Mesothelial cell of epicardium (in vitro differentiated cells): ENCODE results near the gene ADGRD1. TPM values are rescaled to one million over a fixed set of nuclear protein-coding genes. Genes with fewer than 3 reads are reported as not detected.
"Not testable (repeated sequence)": the region's sequence is repeated elsewhere in the genome, so short reads cannot be mapped to it uniquely, and the experiment has no call there.

Experiments used
- DNase-seq, 2 experiments: peaks; one replicate each; pipeline ENCODE4 v3.0.0; 2021; ENCODE audit warnings: low spot score in 2 of 2; ENCODE audit not compliant: unreplicated experiment in 2 of 2
- H3K27ac Mint-ChIP-seq: 2 replicates; pipeline ENCODE4 v1.8.0; 2021; ENCODE audit warnings: mixed read lengths
- H3K27me3 Mint-ChIP-seq: 2 replicates; pipeline ENCODE4 v1.8.0; 2021; ENCODE audit warnings: low read depth, mixed read lengths
- H3K36me3 Mint-ChIP-seq: 2 replicates; pipeline ENCODE4 v1.8.0; 2021; ENCODE audit warnings: mixed read lengths
- H3K4me1 Mint-ChIP-seq: 2 replicates; pipeline ENCODE4 v1.8.0; 2021; ENCODE audit warnings: mixed read lengths
- H3K4me3 Mint-ChIP-seq: 2 replicates; pipeline ENCODE4 v1.8.0; 2021; ENCODE audit warnings: mild to moderate bottlenecking, moderate library complexity, mixed read lengths
- H3K9me3 Mint-ChIP-seq: 2 replicates; pipeline ENCODE4 v1.8.0; 2021; ENCODE audit warnings: mixed read lengths
- total RNA-seq: library from RNA; stranded (reverse); gene quantifications from 3 replicates; pipeline ENCODE4 v1.2.1, GENCODE V29; 2021
- TF ChIP-seq, protein P1 (sequence below): fragments of 200-600 bp; sonication (generic); IDR thresholded peaks from one replicate; pipeline ENCODE4 v1.5.0; 2021; ENCODE audit warnings: antibody characterized with exemption; ENCODE audit not compliant: unreplicated experiment

The ADGRD1 gene
- 5.5 to 7.7 TPM (median 7.2 TPM) in 3 replicates for total RNA-seq

DNA sequence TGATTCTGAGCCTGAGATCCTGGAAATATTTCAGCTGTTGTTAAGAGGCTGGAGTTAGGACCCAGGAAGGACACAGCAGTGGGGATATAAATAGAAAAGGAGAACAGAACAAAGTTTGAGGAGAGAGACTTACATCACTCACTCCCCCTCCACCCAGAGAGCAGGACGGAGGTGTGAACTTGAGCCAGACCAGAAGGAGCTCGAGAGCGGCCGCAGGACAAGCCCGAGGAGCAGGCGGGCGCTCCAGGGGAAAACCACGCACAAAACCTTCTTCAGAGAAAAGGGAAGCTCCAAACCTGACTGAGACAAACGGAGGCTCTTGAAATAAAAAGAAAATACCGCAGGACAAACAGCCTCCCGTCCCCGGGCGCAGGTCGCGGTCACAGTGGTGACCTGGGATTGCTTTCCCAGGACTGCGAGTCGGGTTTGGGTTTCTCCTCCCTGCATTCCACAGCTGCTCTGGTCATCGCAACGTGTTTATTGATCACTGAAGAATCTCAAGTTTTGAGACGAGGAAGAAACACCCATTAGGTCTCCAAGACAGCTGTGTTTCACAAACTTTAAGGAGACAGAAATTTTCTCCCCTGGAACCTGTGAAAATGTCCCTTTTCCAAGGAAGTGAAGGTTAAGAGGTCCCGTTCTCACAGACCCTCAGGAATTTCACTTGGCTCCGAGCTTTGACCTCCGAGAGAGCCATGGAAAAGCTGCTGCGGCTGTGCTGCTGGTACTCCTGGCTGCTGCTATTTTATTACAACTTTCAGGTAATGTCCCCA is at the start of gene ADGRD1:
Gene ADGRD1, plus strand, starts transcription at position 137 of the 773 bp plus-strand sequence. Its CDS starts 559 bp downstream, at position 696.
- H3K9me3 Mint-ChIP-seq = no peaks in the 10 kb centered on the region
- H3K27ac Mint-ChIP-seq = peak within 1 kb of the TSS; percentile 32
- H3K27me3 Mint-ChIP-seq = no peaks in the 10 kb centered on the region
- TF ChIP-seq, protein P1, sequence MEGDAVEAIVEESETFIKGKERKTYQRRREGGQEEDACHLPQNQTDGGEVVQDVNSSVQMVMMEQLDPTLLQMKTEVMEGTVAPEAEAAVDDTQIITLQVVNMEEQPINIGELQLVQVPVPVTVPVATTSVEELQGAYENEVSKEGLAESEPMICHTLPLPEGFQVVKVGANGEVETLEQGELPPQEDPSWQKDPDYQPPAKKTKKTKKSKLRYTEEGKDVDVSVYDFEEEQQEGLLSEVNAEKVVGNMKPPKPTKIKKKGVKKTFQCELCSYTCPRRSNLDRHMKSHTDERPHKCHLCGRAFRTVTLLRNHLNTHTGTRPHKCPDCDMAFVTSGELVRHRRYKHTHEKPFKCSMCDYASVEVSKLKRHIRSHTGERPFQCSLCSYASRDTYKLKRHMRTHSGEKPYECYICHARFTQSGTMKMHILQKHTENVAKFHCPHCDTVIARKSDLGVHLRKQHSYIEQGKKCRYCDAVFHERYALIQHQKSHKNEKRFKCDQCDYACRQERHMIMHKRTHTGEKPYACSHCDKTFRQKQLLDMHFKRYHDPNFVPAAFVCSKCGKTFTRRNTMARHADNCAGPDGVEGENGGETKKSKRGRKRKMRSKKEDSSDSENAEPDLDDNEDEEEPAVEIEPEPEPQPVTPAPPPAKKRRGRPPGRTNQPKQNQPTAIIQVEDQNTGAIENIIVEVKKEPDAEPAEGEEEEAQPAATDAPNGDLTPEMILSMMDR = no peak
- H3K36me3 Mint-ChIP-seq = no peaks in the 10 kb centered on the region
- peaks cover 34% of the 10 kb centered on the region for H3K4me1 Mint-ChIP-seq
- DNase-seq = no peak
- H3K4me3 Mint-ChIP-seq = peak within 1 kb of the TSS; percentile 64

DNA sequence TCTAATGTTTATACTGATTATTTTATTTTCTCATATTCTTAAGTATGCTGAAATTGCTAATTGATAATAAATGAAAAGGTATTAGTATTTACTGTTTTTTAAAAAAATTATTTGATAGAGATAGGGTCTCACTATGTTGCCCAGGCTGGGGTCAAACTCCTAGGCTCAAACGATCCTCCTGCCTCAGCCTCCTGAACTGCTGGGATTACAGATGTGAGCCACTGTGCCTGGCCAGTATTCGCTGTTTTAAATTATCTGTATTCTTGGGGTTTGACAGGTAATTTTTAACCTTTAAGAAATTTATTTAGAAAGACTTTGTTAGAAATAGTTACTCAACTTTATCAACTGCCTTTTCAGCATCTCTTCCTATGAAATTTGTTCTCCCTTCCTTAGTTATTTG is 49.6 kb upstream of the ADGRD1 start:
- TF ChIP-seq, protein P1 = no peak
- H3K4me3 Mint-ChIP-seq = no peak overlapping the region
- H3K9me3 Mint-ChIP-seq = peaks cover 5% of the 10 kb centered on the region
- no peak overlapping the region for H3K27ac Mint-ChIP-seq
- no peaks in the 10 kb centered on the region for H3K36me3 Mint-ChIP-seq
- DNase-seq = no peak
- H3K27me3 Mint-ChIP-seq = peaks cover 17% of the 10 kb centered on the region
- H3K4me1 Mint-ChIP-seq = no peaks in the 10 kb centered on the region

DNA sequence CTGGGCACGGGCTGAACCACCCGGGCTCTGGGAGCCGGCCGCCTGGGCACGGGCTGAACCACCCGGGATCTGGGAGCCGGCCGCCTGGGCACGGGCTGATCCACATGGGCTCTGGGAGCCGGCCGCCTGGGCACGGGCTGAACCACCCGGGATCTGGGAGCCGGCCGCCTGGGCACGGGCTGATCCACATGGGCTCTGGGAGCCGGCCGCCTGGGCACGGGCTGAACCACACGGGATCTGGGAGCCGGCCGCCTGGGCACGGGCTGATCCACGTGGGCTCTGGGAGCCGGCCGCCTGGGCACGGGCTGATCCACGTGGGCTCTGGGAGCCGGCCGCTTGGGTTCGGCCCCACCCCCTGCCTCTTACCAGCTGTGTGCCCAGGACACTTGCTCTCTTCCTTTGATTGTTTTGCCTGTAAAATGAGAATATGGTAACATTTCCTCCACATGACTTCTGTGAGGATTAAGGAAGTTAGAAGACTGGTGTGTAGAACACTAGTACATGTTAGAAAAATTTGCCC is 48.7 kb upstream of the ADGRD1 start:
- H3K4me3 Mint-ChIP-seq, H3K4me1 Mint-ChIP-seq, DNase-seq, H3K27ac Mint-ChIP-seq, H3K9me3 Mint-ChIP-seq, H3K36me3 Mint-ChIP-seq: not testable (repeated sequence)
- peaks cover 17% of the 10 kb centered on the region for H3K27me3 Mint-ChIP-seq

DNA sequence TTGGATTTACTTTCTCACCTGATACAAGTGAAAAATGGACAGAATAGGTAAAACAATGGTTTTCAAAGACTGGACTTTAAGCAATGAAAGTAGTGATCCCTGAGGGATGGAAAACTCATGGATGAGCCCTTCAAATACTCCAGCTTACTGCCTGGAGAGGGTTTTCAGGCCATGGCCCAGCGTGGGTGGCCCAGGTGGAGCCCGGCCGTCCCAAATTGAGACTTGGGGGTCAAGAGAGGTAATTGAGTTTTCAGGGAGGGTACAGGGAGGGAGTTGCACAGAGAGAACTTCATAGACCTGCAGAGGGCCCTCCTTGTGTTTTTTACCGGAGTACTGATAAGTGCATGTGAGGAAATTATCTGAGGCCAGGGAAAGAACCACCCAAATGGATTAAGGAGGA is 44.6 kb upstream of the ADGRD1 start:
- TF ChIP-seq, protein P1 = no peak
- Mint-ChIP-seq H3K27me3 (peaks cover 10% of the 10 kb centered on the region), H3K27ac (no peak overlapping the region), H3K4me1 (no peaks in the 10 kb centered on the region), H3K9me3 (peaks cover 28% of the 10 kb centered on the region), H3K36me3 (no peaks in the 10 kb centered on the region), H3K4me3 (no peak overlapping the region)
- DNase-seq = no peak

DNA sequence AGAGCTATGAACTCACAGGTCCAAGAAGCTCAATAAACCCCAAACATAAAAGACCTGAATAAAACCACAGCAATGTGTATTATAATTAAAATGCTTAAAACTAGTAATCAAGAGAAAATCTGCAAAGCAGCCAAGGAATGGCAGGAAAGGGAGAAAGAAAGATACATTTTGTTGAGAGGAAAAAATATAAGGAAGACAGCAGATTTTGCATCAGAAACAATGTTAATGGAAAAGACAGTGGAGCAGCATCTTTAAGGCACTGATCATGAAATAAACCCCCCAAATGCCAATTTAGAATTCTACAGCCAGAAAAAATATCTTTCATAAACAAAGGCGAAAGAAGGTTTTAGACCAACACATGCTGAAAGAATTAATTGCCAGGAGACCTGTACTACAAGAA is 42.5 kb upstream of the ADGRD1 start:
- TF ChIP-seq, protein P1 = no peak
- Mint-ChIP-seq H3K4me3 (no peak overlapping the region), H3K27ac (no peak overlapping the region), H3K27me3 (peaks cover 20% of the 10 kb centered on the region), H3K9me3 (peaks cover 28% of the 10 kb centered on the region), H3K36me3 (no peaks in the 10 kb centered on the region), H3K4me1 (peaks cover 2% of the 10 kb centered on the region)
- no peak for DNase-seq

DNA sequence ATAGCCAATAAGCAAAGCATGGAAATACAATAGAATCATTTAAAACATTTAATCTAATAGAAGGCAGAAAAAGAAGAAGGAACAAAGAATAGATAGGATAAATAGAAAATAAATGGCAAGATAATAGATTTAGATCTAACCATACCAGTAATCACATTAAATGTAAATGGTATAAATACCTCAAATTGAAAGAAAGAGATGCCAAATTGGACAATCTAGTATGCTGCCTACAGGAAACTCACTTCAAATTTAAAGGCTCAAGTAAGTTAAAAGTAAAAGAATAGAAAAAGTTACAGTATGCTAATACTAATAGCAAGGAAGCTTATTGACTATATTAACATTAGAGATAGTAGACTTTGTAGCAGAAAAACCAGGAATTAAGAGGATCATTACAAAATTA is 41.8 kb upstream of the ADGRD1 start:
- Mint-ChIP-seq H3K4me3 (no peak overlapping the region), H3K4me1 (peaks cover 8% of the 10 kb centered on the region), H3K36me3 (no peaks in the 10 kb centered on the region), H3K9me3 (peaks cover 28% of the 10 kb centered on the region), H3K27me3 (peaks cover 27% of the 10 kb centered on the region), H3K27ac (no peak overlapping the region)
- no peak for DNase-seq
- TF ChIP-seq, protein P1 = no peak
